Neural progenitor cell (in vitro differentiated cells): Measurements from ENCODE around the gene DHRS11.

Experiments
- EZH2 ChIP-seq: fragments of 200-600 bp; sonication (generic); IDR thresholded peaks from 2 replicates; pipeline ENCODE4 v1.6.1; 2017; ENCODE audit warnings: antibody characterized with exemption, mild to moderate bottlenecking, moderate library complexity
- TF ChIP-seq, protein P1 (sequence below): fragments of 200-600 bp; sonication (generic); IDR thresholded peaks from 2 replicates; pipeline ENCODE4 v1.5.1; 2017; ENCODE audit warnings: antibody characterized with exemption, mild to moderate bottlenecking

DNA sequence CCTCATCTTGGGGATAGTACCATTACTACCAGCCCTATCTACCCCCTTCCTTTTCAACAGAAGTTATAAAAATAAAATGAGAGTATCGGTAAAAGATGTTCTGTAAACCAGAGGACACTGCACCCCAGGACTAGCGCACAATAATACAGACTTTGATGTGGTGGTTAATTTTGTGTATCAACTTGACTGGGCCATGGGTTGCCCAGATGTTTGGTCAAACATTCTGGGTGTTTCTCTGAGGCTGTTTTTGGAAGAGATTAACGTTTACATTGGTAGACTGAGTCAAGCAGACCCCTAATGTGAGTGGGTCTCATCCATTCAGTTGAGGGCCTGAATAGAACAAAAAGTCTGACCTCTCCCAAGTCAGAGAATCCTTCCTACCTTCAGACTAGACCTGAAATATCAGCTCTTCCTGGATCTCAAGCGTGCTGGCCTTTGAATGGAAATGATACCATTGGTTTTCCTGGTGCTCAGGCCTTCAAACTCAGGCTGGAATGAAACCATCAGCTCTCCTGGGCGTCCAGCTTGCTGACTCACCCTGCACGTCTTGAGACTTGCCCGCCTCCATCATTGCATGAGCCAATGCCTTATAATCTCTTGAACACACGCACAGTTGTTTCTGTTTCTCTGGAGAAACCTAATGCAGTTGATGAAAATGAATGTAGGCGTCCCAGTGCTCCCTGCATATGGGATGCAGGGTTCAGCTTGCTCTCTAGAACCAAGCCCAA, 19.8 kb downstream of the DHRS11 start:
- TF ChIP-seq, protein P1, sequence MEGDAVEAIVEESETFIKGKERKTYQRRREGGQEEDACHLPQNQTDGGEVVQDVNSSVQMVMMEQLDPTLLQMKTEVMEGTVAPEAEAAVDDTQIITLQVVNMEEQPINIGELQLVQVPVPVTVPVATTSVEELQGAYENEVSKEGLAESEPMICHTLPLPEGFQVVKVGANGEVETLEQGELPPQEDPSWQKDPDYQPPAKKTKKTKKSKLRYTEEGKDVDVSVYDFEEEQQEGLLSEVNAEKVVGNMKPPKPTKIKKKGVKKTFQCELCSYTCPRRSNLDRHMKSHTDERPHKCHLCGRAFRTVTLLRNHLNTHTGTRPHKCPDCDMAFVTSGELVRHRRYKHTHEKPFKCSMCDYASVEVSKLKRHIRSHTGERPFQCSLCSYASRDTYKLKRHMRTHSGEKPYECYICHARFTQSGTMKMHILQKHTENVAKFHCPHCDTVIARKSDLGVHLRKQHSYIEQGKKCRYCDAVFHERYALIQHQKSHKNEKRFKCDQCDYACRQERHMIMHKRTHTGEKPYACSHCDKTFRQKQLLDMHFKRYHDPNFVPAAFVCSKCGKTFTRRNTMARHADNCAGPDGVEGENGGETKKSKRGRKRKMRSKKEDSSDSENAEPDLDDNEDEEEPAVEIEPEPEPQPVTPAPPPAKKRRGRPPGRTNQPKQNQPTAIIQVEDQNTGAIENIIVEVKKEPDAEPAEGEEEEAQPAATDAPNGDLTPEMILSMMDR: no peak
- TF ChIP-seq EZH2: no peak
